ENCODE results near the gene KLHL29.

- TF ChIP-seq EZH2 (IDR thresholded peaks at IDR 0.05; ENCODE audit: borderline replicate concordance, insufficient read depth, low read depth, low read length, poor library complexity, severe bottlenecking) (no peak), CTCF (IDR thresholded peaks at IDR 0.05) (no peak)
Observed at GRCh38 chr2:23377771-23378170, 7.2 kb upstream of the KLHL29 start.

Measured in B cell (primary cell).